ENCODE data around the gene ARIH2. TPM values are rescaled to one million over a fixed set of nuclear protein-coding genes. Genes with fewer than 3 reads are reported as not detected.
A peak's percentile ranks its signal among the peaks of the same experiment; 100 is the strongest.

Gene ARIH2
- total RNA-seq (2022) (106 and 133 TPM in 2 replicates), Bru-seq, nascent RNA (percentile 80 among the genes with signal in this experiment), BruChase-seq, experiment 1, labeled RNA remaining after a 2-hour chase (percentile 86 among the genes with signal in this experiment), BruChase-seq, experiment 2, labeled RNA remaining after a 6-hour chase (percentile 90 among the genes with signal in this experiment)
- long read RNA-seq, full-length matches to known transcripts: 67 of 168 reads
- long read RNA-seq, partial matches to known transcripts: 25 of 168 reads
- long read RNA-seq, other reads (novel, unspliced or antisense): 76 of 168 reads

DNA sequence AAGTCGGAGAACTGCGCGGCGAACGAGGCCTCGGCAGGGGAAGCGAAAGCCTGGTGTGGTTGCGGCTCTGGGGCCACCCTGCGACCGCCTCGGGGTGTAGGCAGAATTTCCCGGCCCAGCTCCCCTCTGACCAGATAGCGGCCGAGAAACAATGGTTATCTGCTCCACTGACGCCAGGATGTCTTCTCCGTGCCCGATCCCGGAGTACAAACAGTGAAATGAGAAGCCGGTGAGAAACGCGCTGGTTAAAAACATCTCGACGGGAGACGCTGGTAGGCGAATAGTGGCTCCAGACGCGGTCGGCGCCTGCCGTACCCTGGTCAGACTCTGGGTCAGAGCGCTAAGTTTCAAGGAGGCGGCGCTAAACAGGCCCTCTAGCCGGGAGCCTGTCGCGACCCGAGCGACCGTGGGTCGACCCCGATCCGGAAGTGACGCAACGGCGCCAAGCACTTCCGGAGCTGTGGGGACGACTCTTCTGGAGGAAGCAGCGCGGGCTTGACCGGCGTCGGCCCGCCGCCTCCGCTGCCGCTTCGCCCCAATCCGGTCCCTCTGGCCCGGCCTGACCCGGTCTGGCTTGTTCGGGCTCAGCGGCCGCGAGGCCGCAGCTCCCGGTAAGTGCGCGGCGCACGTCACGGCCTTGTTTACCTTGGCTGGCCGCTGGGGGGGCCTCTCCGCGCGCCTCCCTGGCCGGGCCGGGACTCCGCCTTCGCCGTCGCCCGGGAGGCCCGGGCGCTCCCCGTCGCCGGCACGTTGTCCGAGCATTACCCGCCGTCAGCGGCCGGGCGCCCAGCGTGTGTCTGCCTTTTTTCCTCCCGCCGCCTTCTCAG, at the start of gene ARIH2:
ARIH2 (plus strand) TSS at position 455 of the 827 bp plus-strand sequence. CDS start 8,717 bp downstream, outside the sequence.
- H3K27me3 Mint-ChIP-seq (ENCODE audit: insufficient read depth, unreplicated experiment): no peaks in the 10 kb centered on the region
- H3K4me3 Mint-ChIP-seq (ENCODE audit: unreplicated experiment): peak within 1 kb of the TSS; percentile 97
- H3K9me3 ChIP-seq: no peaks in the 10 kb centered on the region
- intact Hi-C loops (cut with micrococcal nuclease; ENCODE audit: unreplicated experiment): loop anchor here (2.0 to 10.0 kb wide), 3 partner anchors 20 to 204 kb away; partner anchors contain the start of genes IP6K2, PRKAR2A and SLC25A20
- no peaks in the 10 kb centered on the region for H3K4me1 ChIP-seq
- H3K27ac Mint-ChIP-seq (ENCODE audit: unreplicated experiment): peak within 1 kb of the TSS; percentile 98
- no peaks in the 10 kb centered on the region for H3K27me3 ChIP-seq (replicated peaks; ENCODE audit: control insufficient read depth, insufficient read depth, low read length)
- peaks cover 39% of the 10 kb centered on the region for H3K36me3 Mint-ChIP-seq (ENCODE audit: insufficient read depth, unreplicated experiment)
- TSS peak; percentile 95 for BruUV-seq (replicated peaks)
- no peaks in the 10 kb centered on the region for H3K36me3 ChIP-seq (ENCODE audit: control insufficient read depth, insufficient read depth, low read length)
- no peaks in the 10 kb centered on the region for H3K9me3 Mint-ChIP-seq (ENCODE audit: unreplicated experiment)
- peak; percentile 92 to 93 for DNase-seq
- TF ChIP-seq, protein P1, sequence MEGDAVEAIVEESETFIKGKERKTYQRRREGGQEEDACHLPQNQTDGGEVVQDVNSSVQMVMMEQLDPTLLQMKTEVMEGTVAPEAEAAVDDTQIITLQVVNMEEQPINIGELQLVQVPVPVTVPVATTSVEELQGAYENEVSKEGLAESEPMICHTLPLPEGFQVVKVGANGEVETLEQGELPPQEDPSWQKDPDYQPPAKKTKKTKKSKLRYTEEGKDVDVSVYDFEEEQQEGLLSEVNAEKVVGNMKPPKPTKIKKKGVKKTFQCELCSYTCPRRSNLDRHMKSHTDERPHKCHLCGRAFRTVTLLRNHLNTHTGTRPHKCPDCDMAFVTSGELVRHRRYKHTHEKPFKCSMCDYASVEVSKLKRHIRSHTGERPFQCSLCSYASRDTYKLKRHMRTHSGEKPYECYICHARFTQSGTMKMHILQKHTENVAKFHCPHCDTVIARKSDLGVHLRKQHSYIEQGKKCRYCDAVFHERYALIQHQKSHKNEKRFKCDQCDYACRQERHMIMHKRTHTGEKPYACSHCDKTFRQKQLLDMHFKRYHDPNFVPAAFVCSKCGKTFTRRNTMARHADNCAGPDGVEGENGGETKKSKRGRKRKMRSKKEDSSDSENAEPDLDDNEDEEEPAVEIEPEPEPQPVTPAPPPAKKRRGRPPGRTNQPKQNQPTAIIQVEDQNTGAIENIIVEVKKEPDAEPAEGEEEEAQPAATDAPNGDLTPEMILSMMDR (IDR thresholded peaks at IDR 0.05; ENCODE audit: insufficient read depth in 1 of 2, low read depth in 1 of 2, low read length in 1 of 2, severe bottlenecking in 1 of 2, unreplicated experiment in 1 of 2): no peak
- CTCF ChIA-PET: interaction anchor here (0.5 to 0.9 kb wide), 3 partner anchors 23 to 362 kb away, joined by 4 to 9 read pairs (median 6); partner anchors contain the start of gene PFKFB4
- H3K4me3 ChIP-seq (ENCODE audit: low read depth, low read length): peak within 1 kb of the TSS; percentile 61
- POLR2A ChIA-PET: interaction anchor here (0.5 to 1.2 kb wide), 8 partner anchors 21 to 314 kb away, joined by 3 to 8 read pairs (median 4); partner anchors contain the start of genes IP6K2 and WDR6
- no peaks in the 10 kb centered on the region for H3K4me1 Mint-ChIP-seq (ENCODE audit: low read depth, unreplicated experiment)

DNA sequence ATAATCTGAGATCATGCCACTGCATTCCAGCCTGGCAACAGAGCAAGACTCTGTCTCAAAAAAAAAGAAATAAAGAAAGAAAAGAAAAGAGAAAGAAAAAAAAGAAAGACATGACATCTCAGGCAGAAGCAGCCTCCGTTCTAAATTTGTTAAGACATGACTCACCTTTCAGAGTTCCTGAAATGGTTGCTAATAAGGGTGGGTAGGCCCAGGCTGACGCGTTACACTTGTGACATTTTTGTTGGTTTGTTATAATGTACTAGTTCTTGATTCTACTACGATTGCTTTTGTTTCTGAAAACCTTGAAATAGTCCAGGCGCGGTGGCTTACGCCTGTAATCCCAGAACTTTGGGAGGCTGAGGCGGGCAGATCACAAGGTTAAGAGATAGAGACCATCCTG, 41.0 kb upstream of the ARIH2 start:
- Mint-ChIP-seq H3K36me3 (ENCODE audit: insufficient read depth, unreplicated experiment) (no peaks in the 10 kb centered on the region), H3K9me3 (ENCODE audit: unreplicated experiment) (no peaks in the 10 kb centered on the region), H3K4me3 (ENCODE audit: unreplicated experiment) (no peak overlapping the region), H3K27ac (ENCODE audit: unreplicated experiment) (no peak overlapping the region), H3K4me1 (ENCODE audit: low read depth, unreplicated experiment) (no peaks in the 10 kb centered on the region), H3K27me3 (ENCODE audit: insufficient read depth, unreplicated experiment) (no peaks in the 10 kb centered on the region)
- TF ChIP-seq, protein P1 (IDR thresholded peaks at IDR 0.05; ENCODE audit: insufficient read depth in 1 of 2, low read depth in 1 of 2, low read length in 1 of 2, severe bottlenecking in 1 of 2, unreplicated experiment in 1 of 2): no peak
- ChIA-PET POLR2A (no interaction called here), CTCF (no interaction called here)
- Histone ChIP-seq H3K27me3 (replicated peaks; ENCODE audit: control insufficient read depth, insufficient read depth, low read length) (no peaks in the 10 kb centered on the region), H3K4me3 (ENCODE audit: low read depth, low read length) (no peak overlapping the region), H3K9me3 (no peaks in the 10 kb centered on the region), H3K4me1 (no peaks in the 10 kb centered on the region), H3K36me3 (ENCODE audit: control insufficient read depth, insufficient read depth, low read length) (no peaks in the 10 kb centered on the region)
- no peak for DNase-seq
- intact Hi-C loops (cut with micrococcal nuclease; ENCODE audit: unreplicated experiment): no loop called here
- no TSS peak for BruUV-seq (replicated peaks)

DNA sequence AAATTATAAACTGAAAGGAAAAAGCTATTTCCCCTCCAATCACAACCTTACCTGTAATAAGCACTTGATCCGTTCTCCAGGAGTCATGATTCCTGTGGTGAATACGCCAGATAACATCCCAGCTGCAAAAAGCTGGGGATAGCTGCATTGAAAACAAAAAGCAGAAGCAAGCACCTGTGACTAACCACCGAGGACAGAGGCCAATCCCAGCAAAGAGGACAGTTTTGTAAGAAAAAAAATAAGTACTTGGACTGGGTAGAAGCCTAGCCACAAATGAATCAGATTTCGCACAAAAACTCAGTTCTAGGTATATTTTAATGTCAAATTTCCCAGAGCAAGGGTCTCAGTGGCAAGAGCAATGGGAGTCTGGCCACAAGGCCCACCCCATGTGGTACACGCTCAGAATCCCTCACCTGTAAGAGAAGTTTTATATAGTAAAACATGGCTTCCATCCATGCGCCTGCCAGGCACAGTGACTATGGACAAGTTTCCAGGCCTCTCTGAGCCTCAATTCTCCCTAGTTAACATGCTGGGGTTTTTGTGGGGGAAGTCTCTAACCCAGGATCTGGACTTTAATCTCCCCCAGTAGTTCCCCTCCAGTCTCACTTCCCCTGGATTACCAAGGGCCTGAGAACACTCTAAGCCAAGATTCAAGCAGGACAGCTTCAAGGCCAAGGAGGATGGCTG, 39.2 kb upstream of the ARIH2 start:
- BruUV-seq (replicated peaks): no TSS peak
- Mint-ChIP-seq H3K27ac (ENCODE audit: unreplicated experiment) (no peak overlapping the region), H3K9me3 (ENCODE audit: unreplicated experiment) (no peaks in the 10 kb centered on the region), H3K4me1 (ENCODE audit: low read depth, unreplicated experiment) (no peaks in the 10 kb centered on the region), H3K36me3 (ENCODE audit: insufficient read depth, unreplicated experiment) (no peaks in the 10 kb centered on the region), H3K27me3 (ENCODE audit: insufficient read depth, unreplicated experiment) (no peaks in the 10 kb centered on the region), H3K4me3 (ENCODE audit: unreplicated experiment) (no peak overlapping the region)
- TF ChIP-seq, protein P1 (IDR thresholded peaks at IDR 0.05; ENCODE audit: insufficient read depth in 1 of 2, low read depth in 1 of 2, low read length in 1 of 2, severe bottlenecking in 1 of 2, unreplicated experiment in 1 of 2): no peak
- Histone ChIP-seq H3K36me3 (ENCODE audit: control insufficient read depth, insufficient read depth, low read length) (no peaks in the 10 kb centered on the region), H3K9me3 (no peaks in the 10 kb centered on the region), H3K27me3 (replicated peaks; ENCODE audit: control insufficient read depth, insufficient read depth, low read length) (no peaks in the 10 kb centered on the region), H3K4me3 (ENCODE audit: low read depth, low read length) (no peak overlapping the region), H3K4me1 (no peaks in the 10 kb centered on the region)
- intact Hi-C loops (cut with micrococcal nuclease; ENCODE audit: unreplicated experiment): no loop called here
- ChIA-PET POLR2A (no interaction called here), CTCF (no interaction called here)
- DNase-seq: no peak

Data from Caco-2 (cell line).